MM.1S (cell line): ENCODE results near the gene OPTN.
A peak's percentile ranks its signal among the peaks of the same experiment; 100 is the strongest.

ENCODE experiments used
- DNase-seq: peaks from one replicate; pipeline ENCODE4 v3.0.0-alpha.2; 2015
- H2AFZ ChIP-seq: fragments of 300-600 bp; sonication (generic); 2 replicates; pipeline ENCODE4 v1.6.0; 2016; ENCODE audit warnings: antibody characterized with exemption, low read length
- H3F3A ChIP-seq: fragments of 300-600 bp; sonication (generic); 2 replicates; pipeline ENCODE4 v1.6.1; 2016; ENCODE audit warnings: mild to moderate bottlenecking, antibody characterized with exemption, low read length, moderate library complexity, mixed read lengths; ENCODE audit not compliant: insufficient read depth
- H3K27ac ChIP-seq: fragments of 300-600 bp; sonication (generic); 2 replicates; pipeline ENCODE4 v1.5.1; 2016; ENCODE audit warnings: mild to moderate bottlenecking, low read length
- H3K27me3 ChIP-seq: fragments of 300-600 bp; sonication (generic); replicated peaks from 2 replicates; pipeline ENCODE4 v1.6.0; 2016; ENCODE audit warnings: low read length; ENCODE audit not compliant: insufficient read depth
- H3K36me3 ChIP-seq: fragments of 300-600 bp; sonication (generic); replicated peaks from 2 replicates; pipeline ENCODE4 v1.6.1; 2016; ENCODE audit warnings: mild to moderate bottlenecking, low read length, mixed read lengths; ENCODE audit not compliant: insufficient read depth
- H3K4me1 ChIP-seq: fragments of 300-600 bp; sonication (generic); 2 replicates; pipeline ENCODE4 v1.6.1; 2016; ENCODE audit warnings: low read length, mixed read lengths
- H3K4me2 ChIP-seq: fragments of 300-600 bp; sonication (generic); 2 replicates; pipeline ENCODE4 v1.6.0; 2016; ENCODE audit warnings: low read depth, low read length
- H3K4me3 ChIP-seq: fragments of 300-600 bp; sonication (generic); 2 replicates; pipeline ENCODE4 v1.5.1; 2016; ENCODE audit warnings: low read length, mixed read lengths
- H3K79me2 ChIP-seq: fragments of 300-600 bp; sonication (generic); 2 replicates; pipeline ENCODE4 v1.6.1; 2016; ENCODE audit warnings: mixed run types, low read length, mixed read lengths
- H3K9ac ChIP-seq: fragments of 300-600 bp; sonication (generic); 2 replicates; pipeline ENCODE4 v1.6.1; 2016; ENCODE audit warnings: low read length, mixed read lengths
- H3K9me2 ChIP-seq: fragments of 300-600 bp; sonication (generic); replicated peaks from 2 replicates; pipeline ENCODE4 v1.6.1; 2016; ENCODE audit warnings: mild to moderate bottlenecking, low read length, mixed read lengths; ENCODE audit not compliant: insufficient read depth
- H3K9me3 ChIP-seq: fragments of 300-600 bp; sonication (generic); replicated peaks from 2 replicates; pipeline ENCODE4 v1.6.1; 2016; ENCODE audit warnings: mild to moderate bottlenecking, low read length, mixed read lengths; ENCODE audit not compliant: insufficient read depth
- H4K20me1 ChIP-seq: fragments of 300-600 bp; sonication (generic); 2 replicates; pipeline ENCODE4 v1.6.1; 2016; ENCODE audit warnings: mild to moderate bottlenecking, low read length, moderate library complexity, mixed read lengths; ENCODE audit not compliant: insufficient read depth
- EZH2 ChIP-seq: fragments of 300-600 bp; sonication (generic); optimal IDR thresholded peaks from 2 replicates; pipeline ENCODE3; 2017; ENCODE audit warnings: low read depth, mild to moderate bottlenecking, antibody characterized with exemption, low read length, mixed read lengths
- EZH2phosphoT487 ChIP-seq: fragments of 300-600 bp; sonication (generic); IDR thresholded peaks from 2 replicates; pipeline ENCODE4 v1.6.1; 2018; ENCODE audit warnings: antibody characterized with exemption, low read length
- TF ChIP-seq, protein P1 (sequence below): fragments of 300-600 bp; sonication (generic); IDR thresholded peaks from 2 replicates; pipeline ENCODE4 v1.5.1; 2016; ENCODE audit warnings: antibody characterized with exemption, low read length, mixed read lengths

The OPTN gene

DNA sequence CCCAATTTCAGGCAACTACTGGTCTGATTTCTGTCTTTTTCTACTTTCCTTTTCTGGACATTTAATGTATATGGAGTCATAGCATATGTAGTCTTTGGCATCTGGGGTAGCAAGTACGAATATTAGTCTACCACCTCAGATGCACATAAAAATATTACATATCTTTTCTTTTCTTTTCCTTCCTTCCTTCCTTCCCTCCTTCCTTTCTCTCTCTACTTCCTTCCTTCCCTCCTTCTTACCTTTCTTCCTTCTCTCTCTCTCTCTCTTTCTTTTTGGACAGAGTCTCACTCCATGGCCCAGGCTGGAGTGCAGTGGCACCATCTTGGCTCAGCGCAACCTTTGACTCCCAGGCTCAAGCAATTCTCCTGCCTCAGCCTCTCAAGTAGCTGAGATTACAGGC lies 4.0 kb upstream of the OPTN start:
- Histone ChIP-seq H3F3A (peaks cover 13% of the 10 kb centered on the region), H3K4me3 (no peak overlapping the region), H3K36me3 (no peaks in the 10 kb centered on the region), H3K9me2 (no peaks in the 10 kb centered on the region), H3K9ac (no peak overlapping the region), H2AFZ (no peak overlapping the region), H3K4me1 (no peaks in the 10 kb centered on the region), H3K9me3 (no peaks in the 10 kb centered on the region), H4K20me1 (no peaks in the 10 kb centered on the region), H3K4me2 (no peak overlapping the region), H3K79me2 (peaks cover 7% of the 10 kb centered on the region), H3K27ac (no peak overlapping the region), H3K27me3 (no peaks in the 10 kb centered on the region)
- no peak for TF ChIP-seq EZH2phosphoT487
- TF ChIP-seq, protein P1, sequence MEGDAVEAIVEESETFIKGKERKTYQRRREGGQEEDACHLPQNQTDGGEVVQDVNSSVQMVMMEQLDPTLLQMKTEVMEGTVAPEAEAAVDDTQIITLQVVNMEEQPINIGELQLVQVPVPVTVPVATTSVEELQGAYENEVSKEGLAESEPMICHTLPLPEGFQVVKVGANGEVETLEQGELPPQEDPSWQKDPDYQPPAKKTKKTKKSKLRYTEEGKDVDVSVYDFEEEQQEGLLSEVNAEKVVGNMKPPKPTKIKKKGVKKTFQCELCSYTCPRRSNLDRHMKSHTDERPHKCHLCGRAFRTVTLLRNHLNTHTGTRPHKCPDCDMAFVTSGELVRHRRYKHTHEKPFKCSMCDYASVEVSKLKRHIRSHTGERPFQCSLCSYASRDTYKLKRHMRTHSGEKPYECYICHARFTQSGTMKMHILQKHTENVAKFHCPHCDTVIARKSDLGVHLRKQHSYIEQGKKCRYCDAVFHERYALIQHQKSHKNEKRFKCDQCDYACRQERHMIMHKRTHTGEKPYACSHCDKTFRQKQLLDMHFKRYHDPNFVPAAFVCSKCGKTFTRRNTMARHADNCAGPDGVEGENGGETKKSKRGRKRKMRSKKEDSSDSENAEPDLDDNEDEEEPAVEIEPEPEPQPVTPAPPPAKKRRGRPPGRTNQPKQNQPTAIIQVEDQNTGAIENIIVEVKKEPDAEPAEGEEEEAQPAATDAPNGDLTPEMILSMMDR: no peak
- TF ChIP-seq EZH2: no peak
- no peak for DNase-seq

DNA sequence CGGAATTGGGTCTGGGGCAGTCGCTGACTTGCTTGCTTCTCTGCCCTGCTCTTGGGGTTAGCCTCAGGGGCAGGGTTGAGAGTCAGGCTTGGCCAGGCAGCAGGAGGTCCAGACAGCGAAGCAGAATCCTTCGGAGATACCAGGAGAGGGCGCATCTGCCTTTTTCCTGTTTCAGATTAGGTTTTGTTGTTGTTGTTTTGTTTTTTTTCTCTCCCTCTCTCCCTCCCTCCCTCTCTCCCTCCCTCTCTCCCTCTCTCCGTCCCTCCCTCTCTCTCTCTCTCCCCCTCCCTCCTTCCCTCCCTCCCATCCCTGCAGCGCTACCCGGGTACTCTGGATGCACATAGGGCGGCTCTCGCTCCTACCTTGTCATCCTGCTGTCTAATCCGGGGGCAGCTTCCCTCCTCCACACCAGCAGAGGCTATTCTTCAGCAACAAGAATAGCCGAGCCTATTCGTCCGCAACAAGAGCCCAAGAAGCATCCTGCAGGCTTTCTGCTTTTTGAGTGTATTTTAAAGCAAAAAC lies 758 bp upstream of the OPTN start:
- Histone ChIP-seq H3K27me3 (no peaks in the 10 kb centered on the region), H3K27ac (peak overlapping the region; percentile 83), H3K36me3 (no peaks in the 10 kb centered on the region), H3K79me2 (peaks cover 38% of the 10 kb centered on the region), H3K4me3 (peak overlapping the region; percentile 78), H3F3A (peaks cover 13% of the 10 kb centered on the region), H3K9me3 (no peaks in the 10 kb centered on the region), H3K9me2 (no peaks in the 10 kb centered on the region), H3K4me2 (peak overlapping the region; percentile 96), H4K20me1 (no peaks in the 10 kb centered on the region), H2AFZ (peak overlapping the region; percentile 96), H3K9ac (peak overlapping the region; percentile 55; the same call in 1 of the 2 replicates), H3K4me1 (peaks cover 9% of the 10 kb centered on the region)
- peak; percentile 68 for DNase-seq
- no peak for TF ChIP-seq EZH2
- TF ChIP-seq, protein P1: no peak

DNA sequence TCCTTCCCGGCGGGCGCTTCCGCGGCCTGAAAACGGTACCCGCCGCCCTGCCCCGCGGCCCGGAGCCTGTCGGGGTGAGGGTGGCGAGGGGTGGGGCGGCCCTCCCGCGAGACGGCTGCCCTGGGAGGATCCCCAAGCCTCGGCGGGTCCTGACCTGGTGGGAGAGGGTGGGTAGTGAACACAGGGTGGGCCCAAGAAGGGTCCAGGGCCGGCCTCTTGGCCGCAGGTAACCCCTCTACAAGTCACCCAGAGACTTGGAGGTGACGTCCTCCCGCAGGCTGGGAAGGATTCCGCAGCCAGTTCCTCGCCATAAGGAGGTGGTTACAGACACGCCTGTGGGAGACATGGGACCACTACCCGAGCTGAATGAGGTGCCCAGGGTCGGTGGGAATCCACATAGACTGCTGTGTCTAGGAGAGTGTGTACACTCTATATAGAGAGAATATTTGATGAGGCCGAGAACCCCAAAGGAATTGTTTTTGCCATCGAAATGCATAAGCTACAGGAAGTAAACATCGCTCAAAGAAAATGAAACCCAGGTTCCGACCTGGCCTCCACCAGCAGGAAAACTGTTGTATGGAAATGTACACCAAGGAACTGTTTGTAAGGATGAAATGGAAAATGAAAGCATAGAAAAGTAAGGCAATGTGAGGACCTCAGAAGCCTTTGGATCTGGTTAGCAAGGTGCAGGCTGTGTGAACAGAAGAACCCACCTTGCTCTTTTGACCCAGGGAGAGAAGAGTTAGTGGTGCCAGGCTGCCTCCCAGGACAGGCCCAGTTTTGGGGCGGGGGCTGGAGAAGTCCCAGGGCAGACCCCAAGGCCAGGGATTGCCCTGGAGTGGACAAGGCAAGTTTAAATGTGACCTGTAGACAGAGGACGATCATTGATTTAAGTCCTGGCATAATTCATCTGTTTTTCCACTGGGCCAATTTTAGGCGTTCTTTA lies 659 bp downstream of the OPTN start:
- peak; percentile 31 for DNase-seq
- no peaks in the 10 kb centered on the region for H4K20me1 ChIP-seq
- peak overlapping the region; percentile 90 for H3K4me2 ChIP-seq
- H3K79me2 ChIP-seq: peaks cover 50% of the 10 kb centered on the region
- TF ChIP-seq EZH2: no peak
- TF ChIP-seq, protein P1: no peak
- no peak for TF ChIP-seq EZH2phosphoT487
- H3K9me2 ChIP-seq: no peaks in the 10 kb centered on the region
- peaks cover 9% of the 10 kb centered on the region for H3K4me1 ChIP-seq
- H2AFZ ChIP-seq: peak overlapping the region; percentile 87
- H3K27me3 ChIP-seq: no peaks in the 10 kb centered on the region
- no peaks in the 10 kb centered on the region for H3K36me3 ChIP-seq
- peaks cover 13% of the 10 kb centered on the region for H3F3A ChIP-seq
- H3K9me3 ChIP-seq: no peaks in the 10 kb centered on the region
- peak overlapping the region; percentile 60 for H3K27ac ChIP-seq
- H3K9ac ChIP-seq: peak overlapping the region; percentile 74
- peak overlapping the region; percentile 84 for H3K4me3 ChIP-seq
